ENCODE data around the gene KDM1A.

The KDM1A gene

DNA sequence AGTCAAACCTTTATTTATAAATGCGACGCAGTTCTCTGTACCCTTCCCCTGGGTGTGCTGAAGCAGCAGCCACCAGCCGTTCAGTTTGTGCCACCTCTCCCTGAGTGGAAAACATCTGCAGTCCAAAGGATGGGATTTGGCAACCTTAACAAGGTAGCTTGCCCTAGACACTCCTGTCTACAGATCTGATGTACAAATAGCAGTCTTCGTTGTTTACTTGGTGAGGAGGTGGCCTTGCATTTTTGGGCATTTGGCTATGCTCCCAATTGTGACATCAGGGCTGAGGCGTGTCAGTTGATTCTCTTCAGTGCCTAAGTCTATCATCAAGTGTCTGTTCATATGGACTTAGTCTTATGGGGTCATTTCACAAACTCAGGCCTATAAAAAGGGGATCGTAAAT, 59.8 kb downstream of the KDM1A start:
- DNase-seq = no peak

DNA sequence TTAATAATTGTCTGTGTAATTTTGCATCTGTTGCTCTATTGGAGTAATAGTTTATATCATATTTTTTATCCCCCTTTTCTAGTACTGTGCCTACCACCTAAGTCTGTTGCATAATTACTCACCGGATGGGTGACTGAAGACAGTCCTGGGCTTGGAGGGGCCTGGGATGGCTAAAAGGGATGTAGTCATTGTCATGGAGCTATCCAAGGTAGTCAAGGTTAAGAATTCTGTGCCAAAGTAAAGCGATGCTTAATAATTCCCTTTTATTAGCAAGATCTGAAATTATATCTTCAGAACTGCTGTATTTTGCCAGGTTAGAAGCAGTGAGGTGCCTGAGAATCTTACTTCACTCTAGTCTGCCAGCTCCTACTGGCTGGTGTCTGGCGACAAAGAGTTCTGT, 61.6 kb downstream of the KDM1A start:
- no peak for DNase-seq

- no peak for DNase-seq
These were observed 62.1 kb downstream of the KDM1A start for GRCh38 chr1:23081376-23081775.

GRCh38 chr1:23083714-23084480, 64.6 kb downstream of the KDM1A start:
- no peak for DNase-seq

DNA sequence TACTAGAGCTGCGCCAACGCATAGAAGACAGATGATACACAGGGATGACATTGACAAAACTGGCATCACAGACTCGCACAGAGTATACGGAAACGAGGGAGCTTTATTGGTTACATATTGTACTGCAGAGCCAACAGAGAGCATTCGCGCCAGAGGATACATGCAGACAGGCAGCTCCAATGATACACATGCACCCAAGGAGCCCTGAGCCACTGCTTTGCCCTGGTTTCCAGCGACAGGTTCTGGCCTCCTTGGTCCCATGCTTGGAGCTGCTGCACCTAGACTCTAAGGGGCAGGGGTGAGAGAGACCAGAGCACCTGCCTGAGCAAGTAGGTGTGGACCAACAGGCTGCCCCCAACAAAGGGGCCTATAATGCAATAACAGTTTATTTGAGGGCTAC, 65.6 kb downstream of the KDM1A start:
- DNase-seq = no peak

DNA sequence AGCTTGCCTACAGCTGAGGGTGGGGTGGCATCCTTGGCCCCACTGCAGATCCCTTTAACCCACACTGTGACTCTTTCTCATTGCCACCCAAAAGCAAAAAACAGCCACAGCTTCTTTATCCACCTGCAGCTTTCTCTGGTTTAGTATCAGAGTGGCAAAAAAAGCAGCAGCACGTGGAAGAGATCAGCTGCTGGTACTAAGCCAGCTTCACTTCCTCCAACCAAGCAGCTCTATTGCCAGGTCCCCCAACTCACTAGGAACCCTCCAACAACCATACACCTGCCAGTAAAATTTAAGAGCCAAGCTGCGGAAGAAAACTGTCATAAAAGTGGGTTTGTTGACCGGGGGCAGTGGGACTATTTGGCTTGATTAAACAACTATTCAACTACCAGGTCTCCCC, 66.4 kb downstream of the KDM1A start:
- no peak for DNase-seq

DNA sequence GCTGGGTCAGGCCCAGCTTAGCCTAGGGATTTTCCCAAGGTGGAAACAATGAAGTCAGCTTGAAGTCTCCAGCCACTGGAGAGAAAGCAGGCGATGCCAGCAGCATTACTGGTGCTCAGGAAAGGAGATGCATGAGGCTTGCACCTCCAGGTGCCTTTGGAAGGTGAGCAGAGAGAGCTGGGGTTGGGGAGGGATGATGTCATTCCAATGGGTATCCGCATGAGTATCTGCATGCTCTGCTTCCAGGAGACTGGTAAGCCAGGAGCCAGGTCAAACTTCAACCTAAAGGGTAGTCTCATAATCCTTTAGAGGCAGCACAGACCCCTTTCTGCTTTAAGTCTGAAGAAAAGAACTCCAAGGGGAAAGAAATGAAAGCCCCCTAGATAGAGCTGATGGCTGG, 68.8 kb downstream of the KDM1A start:
- no peak for DNase-seq

DNA sequence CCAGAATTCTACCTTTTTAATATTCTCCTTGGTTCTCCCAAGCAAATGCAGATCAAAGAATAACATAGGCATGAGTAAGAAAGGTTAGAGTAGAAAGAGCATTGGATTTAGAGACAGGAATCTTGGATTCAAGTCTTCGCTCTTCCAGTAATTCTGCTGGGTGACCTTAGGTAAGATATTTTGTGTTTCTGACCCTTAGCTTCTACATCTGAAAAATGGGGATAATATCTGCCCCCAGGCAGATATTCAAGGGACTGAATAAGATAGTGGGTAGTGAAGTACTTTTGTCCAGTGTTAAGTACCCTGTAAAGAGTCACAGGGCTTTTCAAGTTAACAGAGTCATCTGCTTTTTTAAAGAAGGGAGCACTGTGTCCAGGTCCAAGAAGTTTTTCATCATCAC, 70.8 kb downstream of the KDM1A start:
- DNase-seq = no peak

- DNase-seq = no peak
These were observed 72.3 kb downstream of the KDM1A start for GRCh38 chr1:23091545-23091944.

GRCh38 chr1:23092447-23092846, 73.2 kb downstream of the KDM1A start:
- DNase-seq = no peak

GRCh38 chr1:23097316-23097715, 78.0 kb downstream of the KDM1A start:
- DNase-seq = no peak

DNA sequence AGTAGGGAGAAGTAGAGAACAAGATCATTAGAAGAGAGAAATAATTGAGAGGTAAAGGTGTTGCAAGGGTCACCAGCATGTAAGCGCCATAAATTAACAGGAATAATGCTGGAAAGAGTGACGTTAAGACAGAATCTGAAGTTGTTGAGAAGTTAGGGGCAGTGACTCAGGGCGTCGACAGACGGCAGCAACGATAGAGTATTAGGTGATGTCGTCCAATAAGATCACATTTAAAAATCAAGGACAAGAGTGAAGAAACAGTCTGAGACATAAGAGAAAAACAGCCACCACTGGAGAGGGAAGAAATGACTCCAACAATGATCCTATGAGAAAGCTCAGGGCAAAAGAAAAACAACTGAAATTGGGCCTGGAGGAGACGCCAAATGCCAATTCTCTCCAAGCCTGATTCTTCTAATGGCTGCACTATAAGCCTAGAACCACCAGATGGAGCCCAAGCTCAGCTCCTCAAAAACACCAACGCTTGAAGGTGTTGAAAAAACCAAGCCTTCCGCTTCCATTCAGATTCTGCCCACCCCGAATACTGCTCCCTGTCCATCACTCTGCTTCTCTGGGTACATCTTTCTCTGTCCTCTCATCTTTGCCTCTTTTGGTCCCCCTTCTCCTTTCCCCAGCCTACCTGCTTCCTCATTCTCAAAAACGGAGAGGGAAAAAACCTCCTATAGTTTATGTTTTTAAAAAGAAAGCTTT, 79.3 kb downstream of the KDM1A start:
- peak; percentile 51 for DNase-seq

GRCh38 chr1:23099171-23099536, 79.9 kb downstream of the KDM1A start:
- no peak for DNase-seq

GRCh38 chr1:23100074-23100748, 80.9 kb downstream of the KDM1A start:
- DNase-seq = peak; percentile 94

- peak; percentile 78 for DNase-seq
These were observed 82.0 kb downstream of the KDM1A start for GRCh38 chr1:23101101-23101827.

DNA sequence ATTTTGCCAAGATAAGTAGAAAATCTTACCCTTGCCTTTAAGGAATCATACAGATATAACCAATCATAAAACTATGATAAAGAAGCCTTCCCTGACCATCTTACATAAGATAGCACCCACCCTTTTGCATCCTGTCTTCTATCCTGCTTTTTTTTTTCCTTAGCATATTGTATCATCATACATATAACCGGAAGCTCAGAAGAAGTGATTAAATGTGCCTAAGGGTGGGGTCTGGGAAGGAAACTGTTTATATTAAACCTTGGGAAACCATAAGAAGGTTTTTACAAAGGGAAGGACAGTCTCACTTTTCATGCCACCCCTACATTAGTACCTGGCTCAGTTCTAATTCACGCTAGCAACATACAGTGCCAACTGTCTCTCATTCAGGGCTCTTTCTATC, 82.6 kb downstream of the KDM1A start:
- DNase-seq = peak; percentile 26

- peak; percentile 28 for DNase-seq
These were observed 83.0 kb downstream of the KDM1A start for GRCh38 chr1:23102289-23102688.

DNA sequence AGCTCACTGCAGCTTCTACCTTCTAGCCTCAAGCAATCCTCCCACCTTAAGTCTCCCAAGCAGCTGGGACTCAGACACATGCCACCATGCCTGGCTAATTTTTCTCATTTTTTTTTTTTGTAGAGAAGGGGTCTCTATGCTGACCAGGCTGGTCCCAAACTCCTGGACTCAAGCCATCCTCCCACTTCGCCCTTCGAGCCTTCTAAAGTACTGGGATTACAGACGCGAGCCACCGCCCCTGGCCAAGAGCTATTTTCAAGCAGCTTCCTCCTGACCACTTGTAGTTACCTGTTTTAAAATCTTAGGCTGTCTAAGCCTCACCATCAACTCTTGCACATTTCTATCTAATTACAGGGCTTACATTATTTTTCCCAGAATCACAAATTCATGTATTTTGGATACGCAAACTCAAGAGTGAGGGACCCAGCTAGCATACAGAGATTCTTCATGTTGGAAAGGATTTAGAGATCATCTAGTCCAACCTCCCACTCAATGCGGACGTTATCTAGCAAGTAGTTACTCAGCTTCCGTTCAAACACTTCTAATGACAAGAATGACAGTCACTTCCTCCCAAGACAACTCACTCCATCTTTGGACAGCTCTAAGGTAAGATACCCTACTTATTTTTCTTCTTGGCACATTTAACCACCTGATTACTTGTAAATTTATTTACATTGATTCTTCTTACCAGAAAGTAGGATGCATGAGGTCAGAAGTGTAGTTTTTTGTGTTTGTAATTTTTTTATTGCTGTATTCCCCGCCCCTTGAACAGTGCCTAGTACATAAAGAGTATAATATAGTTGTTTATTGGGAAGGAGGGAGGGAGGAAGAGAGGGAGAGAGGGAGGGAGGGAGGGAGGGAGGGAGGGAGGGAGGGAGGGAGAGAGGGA, 84.0 kb downstream of the KDM1A start:
- DNase-seq = peak; percentile 70

DNA sequence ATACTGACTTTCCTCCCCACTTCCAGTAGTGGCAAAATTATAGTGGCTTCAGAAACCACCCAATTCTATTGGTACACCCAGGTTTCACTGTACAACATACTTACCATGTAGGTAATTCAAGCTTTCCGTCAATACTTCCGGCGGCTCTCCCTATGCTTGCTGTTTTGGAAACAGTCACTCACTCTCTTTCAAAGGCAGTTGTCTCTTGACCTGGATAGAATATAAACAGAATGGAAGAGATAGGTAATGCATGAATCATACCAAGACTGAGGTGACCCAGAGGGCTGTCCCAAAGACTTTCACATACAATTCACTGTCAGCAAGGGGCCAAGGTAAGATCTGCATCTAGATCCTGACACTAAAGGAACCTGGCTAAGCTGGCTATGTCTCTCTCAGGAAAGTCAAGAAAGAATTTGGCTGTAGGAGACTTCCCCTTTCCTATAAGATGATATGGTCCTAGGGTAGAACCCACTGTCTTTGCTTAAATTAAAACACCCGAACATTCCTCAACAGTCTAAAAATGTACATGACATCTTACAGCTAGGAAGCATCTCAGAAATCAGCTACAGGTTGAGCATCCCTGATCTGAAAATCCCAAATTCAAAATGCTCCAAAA, 89.8 kb downstream of the KDM1A start:
- DNase-seq = no peak

GRCh38 chr1:23110391-23110790, 91.1 kb downstream of the KDM1A start:
- DNase-seq = no peak

GRCh38 chr1:23111600-23112535, 92.6 kb downstream of the KDM1A start:
- DNase-seq = no peak
